Panc1 (cell line): ENCODE results near the gene IQCH.

ENCODE experiments used
- SIN3A ChIP-seq: IDR thresholded peaks from 2 replicates; pipeline ENCODE4 v1.6.1; 2012; ENCODE audit warnings: low read depth, mild to moderate bottlenecking, low read length, moderate library complexity, borderline replicate concordance; ENCODE audit not compliant: insufficient read depth
- TF ChIP-seq, protein P1 (sequence below): fragments of 450-650 bp; IDR thresholded peaks from 2 replicates; pipeline ENCODE4 v1.5.1; 2017; ENCODE audit warnings: mild to moderate bottlenecking
- TF ChIP-seq, protein P2 (sequence below), 2 experiments: IDR thresholded peaks; 2 replicates each; pipeline ENCODE4 v1.6.1; 2011 to 2012; ENCODE audit warnings: low read depth in 2 of 2, control low read depth in 1 of 2, low read length in 1 of 2, mild to moderate bottlenecking in 1 of 2, moderate library complexity in 1 of 2; ENCODE audit not compliant: insufficient read depth in 1 of 2

DNA sequence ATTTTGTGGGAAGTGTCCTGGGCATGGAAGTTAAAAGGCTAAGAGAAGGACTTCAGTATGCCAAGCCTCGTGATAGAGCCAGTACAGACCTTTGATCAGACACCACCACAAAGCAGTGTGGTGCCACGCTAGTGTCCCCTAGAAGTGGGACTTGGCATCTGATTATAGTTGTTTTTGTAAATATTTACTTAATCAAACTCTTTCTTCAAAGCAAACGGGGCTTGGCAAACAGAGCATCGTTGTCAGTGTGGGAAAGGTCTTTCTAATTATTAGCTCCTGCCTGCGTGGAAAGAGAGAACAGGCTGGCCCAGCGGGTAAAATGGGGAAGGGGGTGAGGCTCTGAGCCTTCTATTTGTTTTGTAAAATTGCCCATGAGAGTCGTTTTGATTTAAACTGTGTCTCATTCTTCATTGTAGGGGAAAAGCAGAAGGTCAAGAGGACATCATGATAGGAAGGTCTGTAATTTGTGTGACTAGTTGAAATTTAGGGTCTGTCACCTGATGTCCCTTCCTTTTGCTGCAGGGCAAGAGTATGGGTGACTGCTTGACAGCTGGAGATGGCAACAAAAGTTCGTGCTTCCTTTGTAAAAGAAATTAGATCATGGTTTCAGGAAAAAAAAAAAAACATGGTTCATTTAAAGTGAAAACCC lies 105.0 kb downstream of the IQCH start:
- TF ChIP-seq, protein P1, sequence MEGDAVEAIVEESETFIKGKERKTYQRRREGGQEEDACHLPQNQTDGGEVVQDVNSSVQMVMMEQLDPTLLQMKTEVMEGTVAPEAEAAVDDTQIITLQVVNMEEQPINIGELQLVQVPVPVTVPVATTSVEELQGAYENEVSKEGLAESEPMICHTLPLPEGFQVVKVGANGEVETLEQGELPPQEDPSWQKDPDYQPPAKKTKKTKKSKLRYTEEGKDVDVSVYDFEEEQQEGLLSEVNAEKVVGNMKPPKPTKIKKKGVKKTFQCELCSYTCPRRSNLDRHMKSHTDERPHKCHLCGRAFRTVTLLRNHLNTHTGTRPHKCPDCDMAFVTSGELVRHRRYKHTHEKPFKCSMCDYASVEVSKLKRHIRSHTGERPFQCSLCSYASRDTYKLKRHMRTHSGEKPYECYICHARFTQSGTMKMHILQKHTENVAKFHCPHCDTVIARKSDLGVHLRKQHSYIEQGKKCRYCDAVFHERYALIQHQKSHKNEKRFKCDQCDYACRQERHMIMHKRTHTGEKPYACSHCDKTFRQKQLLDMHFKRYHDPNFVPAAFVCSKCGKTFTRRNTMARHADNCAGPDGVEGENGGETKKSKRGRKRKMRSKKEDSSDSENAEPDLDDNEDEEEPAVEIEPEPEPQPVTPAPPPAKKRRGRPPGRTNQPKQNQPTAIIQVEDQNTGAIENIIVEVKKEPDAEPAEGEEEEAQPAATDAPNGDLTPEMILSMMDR: no peak
- TF ChIP-seq, protein P2, sequence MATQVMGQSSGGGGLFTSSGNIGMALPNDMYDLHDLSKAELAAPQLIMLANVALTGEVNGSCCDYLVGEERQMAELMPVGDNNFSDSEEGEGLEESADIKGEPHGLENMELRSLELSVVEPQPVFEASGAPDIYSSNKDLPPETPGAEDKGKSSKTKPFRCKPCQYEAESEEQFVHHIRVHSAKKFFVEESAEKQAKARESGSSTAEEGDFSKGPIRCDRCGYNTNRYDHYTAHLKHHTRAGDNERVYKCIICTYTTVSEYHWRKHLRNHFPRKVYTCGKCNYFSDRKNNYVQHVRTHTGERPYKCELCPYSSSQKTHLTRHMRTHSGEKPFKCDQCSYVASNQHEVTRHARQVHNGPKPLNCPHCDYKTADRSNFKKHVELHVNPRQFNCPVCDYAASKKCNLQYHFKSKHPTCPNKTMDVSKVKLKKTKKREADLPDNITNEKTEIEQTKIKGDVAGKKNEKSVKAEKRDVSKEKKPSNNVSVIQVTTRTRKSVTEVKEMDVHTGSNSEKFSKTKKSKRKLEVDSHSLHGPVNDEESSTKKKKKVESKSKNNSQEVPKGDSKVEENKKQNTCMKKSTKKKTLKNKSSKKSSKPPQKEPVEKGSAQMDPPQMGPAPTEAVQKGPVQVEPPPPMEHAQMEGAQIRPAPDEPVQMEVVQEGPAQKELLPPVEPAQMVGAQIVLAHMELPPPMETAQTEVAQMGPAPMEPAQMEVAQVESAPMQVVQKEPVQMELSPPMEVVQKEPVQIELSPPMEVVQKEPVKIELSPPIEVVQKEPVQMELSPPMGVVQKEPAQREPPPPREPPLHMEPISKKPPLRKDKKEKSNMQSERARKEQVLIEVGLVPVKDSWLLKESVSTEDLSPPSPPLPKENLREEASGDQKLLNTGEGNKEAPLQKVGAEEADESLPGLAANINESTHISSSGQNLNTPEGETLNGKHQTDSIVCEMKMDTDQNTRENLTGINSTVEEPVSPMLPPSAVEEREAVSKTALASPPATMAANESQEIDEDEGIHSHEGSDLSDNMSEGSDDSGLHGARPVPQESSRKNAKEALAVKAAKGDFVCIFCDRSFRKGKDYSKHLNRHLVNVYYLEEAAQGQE (IDR thresholded peaks at IDR 0.05; ENCODE audit: insufficient read depth in 1 of 2, low read depth in 2 of 2, low read length in 1 of 2): no peak
- TF ChIP-seq SIN3A: no peak
